ENCODE measurements around the gene NOC2L.

Gene NOC2L

GRCh38 chr1:920010-920409 is 39.0 kb downstream of the NOC2L start:
- Histone ChIP-seq H2AFZ (ENCODE audit: low read length) (no peak overlapping the region), H3K4me3 (ENCODE audit: low read depth, low read length, poor library complexity, severe bottlenecking) (no peak overlapping the region), H3K79me2 (ENCODE audit: insufficient read depth, low read length) (no peaks in the 10 kb centered on the region), H3F3A (ENCODE audit: insufficient read depth, low read length) (no peaks in the 10 kb centered on the region), H3K9me3 (ENCODE audit: low read length) (no peaks in the 10 kb centered on the region), H3K27me3 (ENCODE audit: insufficient read depth, low read length) (peaks cover 26% of the 10 kb centered on the region), H4K20me1 (ENCODE audit: insufficient read depth, low read length) (no peaks in the 10 kb centered on the region), H3K36me3 (ENCODE audit: insufficient read depth, low read length) (no peaks in the 10 kb centered on the region), H3K4me1 (ENCODE audit: insufficient read depth, low read length, severe bottlenecking) (no peaks in the 10 kb centered on the region), H3K27ac (ENCODE audit: low read depth, low read length, poor library complexity, severe bottlenecking) (no peak overlapping the region), H3K4me2 (ENCODE audit: low read length) (no peak overlapping the region), H3K9me2 (ENCODE audit: low read depth, low read length) (no peaks in the 10 kb centered on the region), H3K9ac (ENCODE audit: low read length) (no peak overlapping the region)
- no peak for TF ChIP-seq EZH2 (IDR thresholded peaks at IDR 0.05; ENCODE audit: borderline replicate concordance, low read length)
- TF ChIP-seq CTCF (IDR thresholded peaks at IDR 0.05; ENCODE audit: low read length) = no peak

- Histone ChIP-seq H3K9me2 (ENCODE audit: low read depth, low read length) (no peaks in the 10 kb centered on the region), H3K27ac (ENCODE audit: low read depth, low read length, poor library complexity, severe bottlenecking) (no peak overlapping the region), H3K4me2 (ENCODE audit: low read length) (no peak overlapping the region), H3F3A (ENCODE audit: insufficient read depth, low read length) (no peaks in the 10 kb centered on the region), H3K79me2 (ENCODE audit: insufficient read depth, low read length) (no peaks in the 10 kb centered on the region), H3K4me3 (ENCODE audit: low read depth, low read length, poor library complexity, severe bottlenecking) (no peak overlapping the region), H3K9ac (ENCODE audit: low read length) (no peak overlapping the region), H2AFZ (ENCODE audit: low read length) (no peak overlapping the region), H3K36me3 (ENCODE audit: insufficient read depth, low read length) (no peaks in the 10 kb centered on the region), H3K4me1 (ENCODE audit: insufficient read depth, low read length, severe bottlenecking) (no peaks in the 10 kb centered on the region), H3K27me3 (ENCODE audit: insufficient read depth, low read length) (peaks cover 26% of the 10 kb centered on the region), H4K20me1 (ENCODE audit: insufficient read depth, low read length) (no peaks in the 10 kb centered on the region), H3K9me3 (ENCODE audit: low read length) (no peaks in the 10 kb centered on the region)
- TF ChIP-seq EZH2 (IDR thresholded peaks at IDR 0.05; ENCODE audit: borderline replicate concordance, low read length) (no peak), CTCF (IDR thresholded peaks at IDR 0.05; ENCODE audit: low read length) (no peak)
These were observed 39.7 kb downstream of the NOC2L start for GRCh38 chr1:919271-919872.

GRCh38 chr1:918843-919242 is 40.2 kb downstream of the NOC2L start:
- no peak for TF ChIP-seq EZH2 (IDR thresholded peaks at IDR 0.05; ENCODE audit: borderline replicate concordance, low read length)
- no peak for TF ChIP-seq CTCF (IDR thresholded peaks at IDR 0.05; ENCODE audit: low read length)
- H3K4me1 ChIP-seq (ENCODE audit: insufficient read depth, low read length, severe bottlenecking) = no peaks in the 10 kb centered on the region
- no peaks in the 10 kb centered on the region for H3K79me2 ChIP-seq (ENCODE audit: insufficient read depth, low read length)
- H3K9ac ChIP-seq (ENCODE audit: low read length) = no peak overlapping the region
- no peaks in the 10 kb centered on the region for H3F3A ChIP-seq (ENCODE audit: insufficient read depth, low read length)
- H3K9me3 ChIP-seq (ENCODE audit: low read length) = no peaks in the 10 kb centered on the region
- no peak overlapping the region for H2AFZ ChIP-seq (ENCODE audit: low read length)
- H3K27me3 ChIP-seq (ENCODE audit: insufficient read depth, low read length) = peaks cover 26% of the 10 kb centered on the region
- H3K4me3 ChIP-seq (ENCODE audit: low read depth, low read length, poor library complexity, severe bottlenecking) = no peak overlapping the region
- H3K27ac ChIP-seq (ENCODE audit: low read depth, low read length, poor library complexity, severe bottlenecking) = no peak overlapping the region
- no peak overlapping the region for H3K4me2 ChIP-seq (ENCODE audit: low read length)
- no peaks in the 10 kb centered on the region for H4K20me1 ChIP-seq (ENCODE audit: insufficient read depth, low read length)
- no peaks in the 10 kb centered on the region for H3K36me3 ChIP-seq (ENCODE audit: insufficient read depth, low read length)
- no peaks in the 10 kb centered on the region for H3K9me2 ChIP-seq (ENCODE audit: low read depth, low read length)

Data from OCI-LY1 (cell line).